Peyer's patch (tissue), 4 donors: ENCODE data around the gene ZNF160. TPM values are rescaled to one million over a fixed set of nuclear protein-coding genes. Genes with fewer than 3 reads are reported as not detected.

Experiments used
- DNase-seq, 3 donors: peaks; one replicate each; pipeline ENCODE4 v3.0.0-alpha.2; 2017 to 2019
- H3K27ac ChIP-seq, 4 donors: fragments of 200-600 bp; sonication (generic); one replicate each; pipeline ENCODE4 v1.5.1; 2016 to 2019
- H3K27me3 ChIP-seq, 2 donors: fragments of 200-600 bp; sonication (generic); one replicate each; pipeline ENCODE4 v1.5.1; 2019
- H3K36me3 ChIP-seq, 3 donors: fragments of 200-600 bp; sonication (generic); one replicate each; pipeline ENCODE4 v1.5.1; 2016 to 2019
- H3K4me1 ChIP-seq, 4 donors: fragments of 200-600 bp; sonication (generic); one replicate each; pipeline ENCODE4 v1.5.1; 2016 to 2019
- H3K4me3 ChIP-seq, 4 donors: fragments of 200-600 bp; sonication (generic); 1 replicate in 3 of 4; 2 replicates in 1 of 4; pipeline ENCODE4 v1.5.1; 2016 to 2019; ENCODE audit warnings: mild to moderate bottlenecking in 1 of 4
- H3K9me3 ChIP-seq, 4 donors: fragments of 200-600 bp; sonication (generic); one replicate each; pipeline ENCODE4 v1.5.1; 2016 to 2019; ENCODE audit warnings: mild to moderate bottlenecking in 1 of 4
- CTCF ChIP-seq, 6 experiments: fragments of 450-650 bp in 4 of 6; fragments of 200-600 bp in 2 of 6; sonication (generic) in 1 of 6; IDR thresholded peaks; one replicate each; pipeline ENCODE4 v1.5.1; 2017 to 2019; ENCODE audit warnings: antibody characterized with exemption in 6 of 6, mild to moderate bottlenecking in 3 of 6, moderate library complexity in 1 of 6
- POLR2A ChIP-seq, 2 donors: fragments of 450-650 bp; IDR thresholded peaks; one replicate each; pipeline ENCODE4 v1.5.1; 2017; ENCODE audit warnings: antibody characterized with exemption in 2 of 2, mild to moderate bottlenecking in 2 of 2, moderate library complexity in 2 of 2
- total RNA-seq, 4 donors: library from RNA; depleted of rRNA; stranded (reverse); fragments of >200 nt; gene quantifications; one replicate each; pipeline ENCODE4 v1.1.0, GENCODE V29; 2016

ZNF160 gene
- 10 to 100 TPM; 37.3 to 93.2 (median 64.7) TPM for total RNA-seq

GRCh38 chr19:53103234-53104203 lies at the start of gene ZNF160:
Gene ZNF160 (minus strand): TSS chr19:53103422. CDS start chr19:53086276, 17,146 bp downstream.
- peaks cover 0 to 9% (median 0%) of the 10 kb centered on the region in 3 donors for H3K36me3 ChIP-seq
- H3K4me3 ChIP-seq: peak within 1 kb of the TSS; percentile 48 to 88 (median 84)
- H3K9me3 ChIP-seq: no peaks in the 10 kb centered on the region
- TF ChIP-seq POLR2A (IDR thresholded peaks at IDR 0.05): peak; percentile 77 to 89
- TF ChIP-seq CTCF (IDR thresholded peaks at IDR 0.05): no peak
- H3K27ac ChIP-seq: peak within 1 kb of the TSS; percentile 78 to 91 (median 90)
- H3K4me1 ChIP-seq: peaks cover 0 to 13% (median 5%) of the 10 kb centered on the region in 4 donors
- H3K27me3 ChIP-seq: no peaks in the 10 kb centered on the region
- DNase-seq: peak; percentile 99

- no peaks in the 10 kb centered on the region for H3K4me1 ChIP-seq
- no peak for DNase-seq
- no peak for TF ChIP-seq POLR2A (IDR thresholded peaks at IDR 0.05)
- no peak for TF ChIP-seq CTCF (IDR thresholded peaks at IDR 0.05)
- H3K36me3 ChIP-seq: peaks cover 0 to 82% (median 0%) of the 10 kb centered on the region in 3 donors
- H3K27ac ChIP-seq: no peak overlapping the region
- H3K27me3 ChIP-seq: no peaks in the 10 kb centered on the region
- no peak overlapping the region for H3K4me3 ChIP-seq
- peaks cover 0 to 70% (median 25%) of the 10 kb centered on the region in 4 donors for H3K9me3 ChIP-seq
Observed at GRCh38 chr19:53147645-53148044, 44.4 kb upstream of the ZNF160 start.

- no peak for DNase-seq
- no peaks in the 10 kb centered on the region for H3K27me3 ChIP-seq
- peaks cover 0 to 73% (median 24%) of the 10 kb centered on the region in 4 donors for H3K9me3 ChIP-seq
- no peaks in the 10 kb centered on the region for H3K4me1 ChIP-seq
- H3K27ac ChIP-seq: no peak overlapping the region
- TF ChIP-seq POLR2A (IDR thresholded peaks at IDR 0.05): no peak
- TF ChIP-seq CTCF (IDR thresholded peaks at IDR 0.05): no peak
- H3K4me3 ChIP-seq: no peak overlapping the region
- peaks cover 0 to 34% (median 0%) of the 10 kb centered on the region in 3 donors for H3K36me3 ChIP-seq
Observed at GRCh38 chr19:53140351-53140750, 37.1 kb upstream of the ZNF160 start.

- TF ChIP-seq CTCF (IDR thresholded peaks at IDR 0.05): no peak
- TF ChIP-seq POLR2A (IDR thresholded peaks at IDR 0.05): no peak
- no peak for DNase-seq
- no peak overlapping the region for H3K4me3 ChIP-seq
- H3K4me1 ChIP-seq: peaks cover 0 to 4% (median 0%) of the 10 kb centered on the region in 4 donors
- H3K36me3 ChIP-seq: peaks cover 0 to 3% (median 0%) of the 10 kb centered on the region in 3 donors
- peaks cover 0 to 54% (median 18%) of the 10 kb centered on the region in 4 donors for H3K9me3 ChIP-seq
- H3K27me3 ChIP-seq: no peaks in the 10 kb centered on the region
- no peak overlapping the region for H3K27ac ChIP-seq
Observed at GRCh38 chr19:53136432-53136831, 33.2 kb upstream of the ZNF160 start.

- H3K36me3 ChIP-seq: no peaks in the 10 kb centered on the region
- peak within 1 kb of the TSS; percentile 43 to 57 (median 49) for H3K4me3 ChIP-seq
- TF ChIP-seq POLR2A (IDR thresholded peaks at IDR 0.05) (no peak), CTCF (IDR thresholded peaks at IDR 0.05) (no peak)
- H3K27ac ChIP-seq: peak within 1 kb of the TSS; percentile 23 to 65 (median 54)
- no peaks in the 10 kb centered on the region for H3K27me3 ChIP-seq
- H3K9me3 ChIP-seq: peaks cover 0 to 16% (median 4%) of the 10 kb centered on the region in 4 donors
- DNase-seq: peak; percentile 68 to 87 (median 70)
- peaks cover 0 to 7% (median 0%) of the 10 kb centered on the region in 4 donors for H3K4me1 ChIP-seq
Observed at GRCh38 chr19:53132141-53132991, 29.1 kb upstream of the ZNF160 start, which contains the start of gene ZNF415. Gene ZNF415 (minus strand): TSS chr19:53132910. CDS start chr19:53122676, 10,234 bp downstream.
